GM11168 (cell line): ENCODE measurements around the gene SEMA3B.
"Not testable (repeated sequence)": the region's sequence is repeated elsewhere in the genome, so short reads cannot be mapped to it uniquely, and the experiment has no call there.

Experiments used
- in situ Hi-C: fragments of 300-500 bp; cut with MboI; formaldehyde crosslinking; loops from one replicate; pipeline ENCODE4 v1.12.0; 2022; ENCODE audit warnings: low sequenced_read_pairs; ENCODE audit not compliant: unreplicated experiment

SEMA3B gene

GRCh38 chr3:50258029-50258680 is 10.8 kb upstream of the SEMA3B start:
- in situ Hi-C loops = no loop called here

- in situ Hi-C loops = no loop called here
Observed at GRCh38 chr3:50258979-50259378, 10.0 kb upstream of the SEMA3B start.

GRCh38 chr3:50259432-50260026 is 9.4 kb upstream of the SEMA3B start:
- in situ Hi-C loops = no loop called here

- in situ Hi-C loops = no loop called here
Observed at GRCh38 chr3:50260027-50260941, 8.7 kb upstream of the SEMA3B start.

GRCh38 chr3:50260942-50261441 is 8.0 kb upstream of the SEMA3B start:
- in situ Hi-C loops = no loop called here

- in situ Hi-C loops = no loop called here
Observed at GRCh38 chr3:50261505-50261904, 7.4 kb upstream of the SEMA3B start.

GRCh38 chr3:50262200-50262599 is 6.7 kb upstream of the SEMA3B start:
- in situ Hi-C loops = not testable (repeated sequence)

GRCh38 chr3:50262778-50263177 is 6.2 kb upstream of the SEMA3B start:
- in situ Hi-C loops = no loop called here

- in situ Hi-C loops = no loop called here
Observed at GRCh38 chr3:50263478-50264382, 5.2 kb upstream of the SEMA3B start.

- in situ Hi-C loops = no loop called here
Observed at GRCh38 chr3:50264383-50264963, 4.5 kb upstream of the SEMA3B start.

GRCh38 chr3:50264964-50265485 is 3.9 kb upstream of the SEMA3B start:
- in situ Hi-C loops = no loop called here

- in situ Hi-C loops = no loop called here
Observed at GRCh38 chr3:50265571-50265970, 3.4 kb upstream of the SEMA3B start.

GRCh38 chr3:50266017-50266416 is 2.9 kb upstream of the SEMA3B start:
- in situ Hi-C loops = no loop called here

GRCh38 chr3:50266836-50267235 is 2.1 kb upstream of the SEMA3B start:
- in situ Hi-C loops = no loop called here

- in situ Hi-C loops = no loop called here
Observed at GRCh38 chr3:50267280-50267913, 1.6 kb upstream of the SEMA3B start.

GRCh38 chr3:50268276-50268675 is 671 bp upstream of the SEMA3B start:
- in situ Hi-C loops = no loop called here

GRCh38 chr3:50269460-50269859 is 513 bp downstream of the SEMA3B start:
- in situ Hi-C loops = no loop called here

- in situ Hi-C loops = no loop called here
Observed at GRCh38 chr3:50269977-50270413, 1.0 kb downstream of the SEMA3B start.
